Suprapubic skin (tissue), 4 donors: Measurements from ENCODE around the gene AKT1S1. TPM values are rescaled to one million over a fixed set of nuclear protein-coding genes. Genes with fewer than 3 reads are reported as not detected.

ENCODE experiments used
- DNase-seq, 2 donors: peaks; one replicate each; pipeline ENCODE4 v3.0.0-alpha.2; 2019; ENCODE audit warnings: low spot score in 2 of 2
- H3K27ac ChIP-seq: fragments of 200-600 bp; sonication (generic); one replicate; pipeline ENCODE4 v1.5.1; 2019
- H3K27me3 ChIP-seq: fragments of 200-600 bp; sonication (generic); one replicate; pipeline ENCODE4 v1.5.1; 2019
- H3K36me3 ChIP-seq: fragments of 200-600 bp; sonication (generic); one replicate; pipeline ENCODE4 v1.5.1; 2019
- H3K4me1 ChIP-seq: fragments of 200-600 bp; sonication (generic); one replicate; pipeline ENCODE4 v1.5.1; 2019
- H3K4me3 ChIP-seq: fragments of 200-600 bp; sonication (generic); one replicate; pipeline ENCODE4 v1.5.1; 2019; ENCODE audit warnings: mild to moderate bottlenecking
- H3K9me3 ChIP-seq: fragments of 200-600 bp; sonication (generic); one replicate; pipeline ENCODE4 v1.5.1; 2019
- EP300 ChIP-seq: sonication (generic); formaldehyde crosslinking; IDR thresholded peaks from one replicate; pipeline ENCODE4 v1.6.1; 2017; ENCODE audit warnings: antibody characterized with exemption
- POLR2A ChIP-seq, 2 donors: fragments of 450-650 bp; IDR thresholded peaks; one replicate each; pipeline ENCODE4 v1.6.1; 2017; ENCODE audit warnings: antibody characterized with exemption in 2 of 2, mild to moderate bottlenecking in 2 of 2, moderate library complexity in 2 of 2
- POLR2AphosphoS5 ChIP-seq, 3 donors: sonication (generic); formaldehyde crosslinking; IDR thresholded peaks; one replicate each; pipeline ENCODE4 v1.6.1; 2017; ENCODE audit warnings: antibody characterized with exemption in 3 of 3
- WGBS: methylation state at CpG from one replicate; pipeline ENCODE4 v1.1.5; 2018; 5-methylcytosine and 5-hydroxymethylcytosine counted together
- total RNA-seq, 4 donors: library from RNA; depleted of rRNA; stranded (reverse); fragments of >200 nt; gene quantifications; one replicate each; pipeline ENCODE4 v1.1.0, GENCODE V29; 2016
- TF ChIP-seq, protein P1 (sequence below), 2 donors: fragments of 200-600 bp in 1 of 2; fragments of 450-650 bp in 1 of 2; sonication (generic) in 1 of 2; IDR thresholded peaks; one replicate each; pipeline ENCODE4 v1.5.1; 2016 to 2019; ENCODE audit warnings: antibody characterized with exemption in 2 of 2, mild to moderate bottlenecking in 1 of 2, moderate library complexity in 1 of 2

The AKT1S1 gene
- total RNA-seq, 4 donors from 2014 or later: 19.3 to 25.1 (median 20.0) TPM

GRCh38 chr19:49863254-49863934 lies 13.8 kb downstream of the AKT1S1 start:
- Histone ChIP-seq H3K4me3 (no peak overlapping the region), H3K4me1 (peaks cover 46% of the 10 kb centered on the region), H3K36me3 (peaks cover 54% of the 10 kb centered on the region), H3K27ac (no peak overlapping the region), H3K9me3 (no peaks in the 10 kb centered on the region), H3K27me3 (no peaks in the 10 kb centered on the region)
- DNase-seq: peak in 1 of 2 donors; percentile 64
- 92% methylated on average over 21 of the region's 24 CpGs for WGBS
- TF ChIP-seq EP300 (no peak), POLR2A (IDR thresholded peaks at IDR 0.05) (no peak), POLR2AphosphoS5 (IDR thresholded peaks at IDR 0.05) (no peak)
- TF ChIP-seq, protein P1, sequence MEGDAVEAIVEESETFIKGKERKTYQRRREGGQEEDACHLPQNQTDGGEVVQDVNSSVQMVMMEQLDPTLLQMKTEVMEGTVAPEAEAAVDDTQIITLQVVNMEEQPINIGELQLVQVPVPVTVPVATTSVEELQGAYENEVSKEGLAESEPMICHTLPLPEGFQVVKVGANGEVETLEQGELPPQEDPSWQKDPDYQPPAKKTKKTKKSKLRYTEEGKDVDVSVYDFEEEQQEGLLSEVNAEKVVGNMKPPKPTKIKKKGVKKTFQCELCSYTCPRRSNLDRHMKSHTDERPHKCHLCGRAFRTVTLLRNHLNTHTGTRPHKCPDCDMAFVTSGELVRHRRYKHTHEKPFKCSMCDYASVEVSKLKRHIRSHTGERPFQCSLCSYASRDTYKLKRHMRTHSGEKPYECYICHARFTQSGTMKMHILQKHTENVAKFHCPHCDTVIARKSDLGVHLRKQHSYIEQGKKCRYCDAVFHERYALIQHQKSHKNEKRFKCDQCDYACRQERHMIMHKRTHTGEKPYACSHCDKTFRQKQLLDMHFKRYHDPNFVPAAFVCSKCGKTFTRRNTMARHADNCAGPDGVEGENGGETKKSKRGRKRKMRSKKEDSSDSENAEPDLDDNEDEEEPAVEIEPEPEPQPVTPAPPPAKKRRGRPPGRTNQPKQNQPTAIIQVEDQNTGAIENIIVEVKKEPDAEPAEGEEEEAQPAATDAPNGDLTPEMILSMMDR (IDR thresholded peaks at IDR 0.05): no peak

DNA sequence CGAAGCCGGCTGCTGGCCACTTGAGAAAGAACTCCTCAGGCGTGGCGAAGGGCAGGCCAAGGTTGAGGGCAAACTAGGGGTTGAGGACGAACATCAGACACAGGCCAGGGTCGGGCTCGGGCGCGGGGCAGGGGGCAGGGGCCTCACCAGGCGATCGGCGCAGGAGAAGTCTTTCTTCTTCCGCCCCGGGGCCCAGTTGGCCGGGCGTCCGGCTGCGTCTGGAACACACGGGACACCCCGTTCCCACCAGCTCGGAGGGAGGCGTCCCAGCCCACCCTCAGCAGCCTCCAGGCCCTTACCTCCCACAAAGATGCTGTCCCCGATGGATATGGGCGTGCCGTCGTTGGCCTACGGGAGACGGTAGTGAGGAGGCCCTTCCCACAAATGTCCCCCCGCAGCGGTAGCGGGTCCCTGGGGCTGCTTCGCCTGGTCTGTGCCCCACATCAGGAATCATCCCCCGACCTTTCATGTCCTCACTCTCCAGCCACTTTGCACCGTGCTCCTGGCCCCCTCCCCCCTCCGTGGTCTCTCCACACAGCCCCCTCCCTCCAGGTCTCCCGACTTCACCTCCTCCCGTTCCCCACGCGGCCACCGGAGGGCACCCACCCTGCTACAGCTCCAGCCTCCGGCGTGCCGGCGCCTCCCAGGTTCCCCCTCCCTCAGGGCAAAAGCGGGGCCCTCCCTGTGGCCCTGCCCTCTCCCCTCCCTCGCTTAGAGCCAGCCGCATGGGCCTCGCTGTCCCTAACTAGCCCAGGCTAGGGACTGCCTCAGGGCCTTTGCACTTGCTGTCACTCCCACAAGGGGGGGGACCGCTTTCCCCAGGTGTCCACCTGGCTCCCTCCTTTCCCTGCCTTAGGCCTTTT lies 14.5 kb downstream of the AKT1S1 start:
- DNase-seq: peak in 1 of 2 donors; percentile 68
- Histone ChIP-seq H3K27me3 (no peaks in the 10 kb centered on the region), H3K9me3 (no peaks in the 10 kb centered on the region), H3K4me1 (peaks cover 38% of the 10 kb centered on the region), H3K36me3 (peaks cover 61% of the 10 kb centered on the region), H3K4me3 (no peak overlapping the region), H3K27ac (no peak overlapping the region)
- no peak for TF ChIP-seq POLR2A (IDR thresholded peaks at IDR 0.05)
- TF ChIP-seq, protein P1 (IDR thresholded peaks at IDR 0.05): no peak
- TF ChIP-seq EP300: no peak
- no peak for TF ChIP-seq POLR2AphosphoS5 (IDR thresholded peaks at IDR 0.05)
- 83% methylated on average over 38 of the region's 49 CpGs for WGBS

DNA sequence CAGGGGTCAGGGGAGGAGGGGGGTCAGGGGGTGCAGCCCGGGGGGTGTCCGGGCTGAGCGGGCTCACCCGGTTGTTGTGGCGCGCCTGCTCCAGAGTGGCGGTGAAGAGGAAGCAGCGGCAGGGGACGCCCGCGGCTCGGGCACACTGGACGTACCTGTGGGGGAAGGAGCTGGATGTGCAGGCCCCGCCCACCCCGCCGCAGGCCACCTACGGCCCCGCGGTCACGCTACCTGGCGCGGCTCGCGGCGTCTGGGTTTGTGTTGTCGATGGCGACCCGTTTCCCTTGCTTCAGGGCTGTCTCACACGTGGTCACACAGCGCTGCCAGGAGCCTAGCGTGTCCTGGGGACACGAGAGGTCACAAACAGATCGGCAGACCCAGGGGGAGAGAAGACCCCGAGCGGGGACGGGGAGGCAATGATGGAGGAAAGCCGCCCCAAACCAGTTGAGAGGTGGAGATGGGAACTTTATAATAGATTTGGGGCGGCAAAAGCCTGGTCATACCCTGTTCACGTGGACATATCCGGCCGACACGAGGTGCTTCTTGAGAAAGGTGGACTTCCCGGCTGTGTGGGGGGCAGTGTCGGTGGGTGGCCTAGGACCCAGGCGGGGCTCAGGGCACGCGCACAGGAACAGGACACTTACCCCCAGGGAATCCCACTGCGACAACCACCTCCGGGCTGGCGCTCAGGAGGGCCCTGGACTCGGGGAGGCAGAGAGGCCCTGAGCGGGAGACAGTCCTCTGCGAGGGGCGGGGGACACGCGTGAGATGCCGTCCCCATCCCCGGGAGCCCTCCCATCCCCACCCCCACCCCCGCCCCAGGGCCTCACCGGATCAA lies 15.4 kb downstream of the AKT1S1 start:
- peak in 1 of 2 donors; percentile 70 for DNase-seq
- TF ChIP-seq, protein P1 (IDR thresholded peaks at IDR 0.05): no peak
- TF ChIP-seq POLR2AphosphoS5 (IDR thresholded peaks at IDR 0.05) (no peak), EP300 (no peak), POLR2A (IDR thresholded peaks at IDR 0.05) (no peak)
- peaks cover 70% of the 10 kb centered on the region for H3K36me3 ChIP-seq
- H3K4me3 ChIP-seq: no peak overlapping the region
- H3K27me3 ChIP-seq: no peaks in the 10 kb centered on the region
- WGBS: 77% methylated on average over 33 of the region's 60 CpGs
- peaks cover 34% of the 10 kb centered on the region for H3K4me1 ChIP-seq
- H3K9me3 ChIP-seq: no peaks in the 10 kb centered on the region
- H3K27ac ChIP-seq: peak overlapping the region; percentile 73

DNA sequence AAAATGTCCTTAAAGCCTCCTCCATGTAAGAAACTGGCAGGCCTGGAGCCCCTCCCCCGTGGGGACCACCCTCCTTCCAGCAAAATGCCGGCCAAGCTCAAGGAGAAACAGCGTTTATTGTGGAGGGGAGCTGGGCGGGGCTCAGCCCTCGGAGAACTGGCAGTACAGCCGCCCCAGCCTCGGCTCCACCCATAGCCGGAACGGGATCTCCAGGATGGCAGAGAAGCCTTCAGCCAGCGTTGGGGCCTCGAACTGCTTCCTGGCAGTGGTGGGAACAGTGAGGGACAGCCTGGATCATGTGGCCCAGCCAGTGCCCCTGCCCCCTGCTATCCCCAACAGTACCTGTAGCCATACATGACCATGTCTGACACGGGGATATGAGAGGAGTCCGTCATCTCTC lies 16.0 kb downstream of the AKT1S1 start:
- Histone ChIP-seq H3K9me3 (no peaks in the 10 kb centered on the region), H3K27me3 (no peaks in the 10 kb centered on the region), H3K27ac (peak overlapping the region; percentile 73), H3K36me3 (peaks cover 77% of the 10 kb centered on the region), H3K4me1 (peaks cover 28% of the 10 kb centered on the region), H3K4me3 (peak overlapping the region; percentile 28)
- peak; percentile 77 to 90 for DNase-seq
- WGBS: no CpG with 5 or more reads among the region's 13 CpGs
- no peak for TF ChIP-seq EP300
- no peak for TF ChIP-seq POLR2A (IDR thresholded peaks at IDR 0.05)
- TF ChIP-seq, protein P1 (IDR thresholded peaks at IDR 0.05): no peak
